Measurements from ENCODE around the gene LRRC57.

GRCh38 chr15:42578984-42579537 lies 30.5 kb upstream of the LRRC57 start:
- TF ChIP-seq POLR2A (IDR thresholded peaks at IDR 0.05), result no peak
- TF ChIP-seq CTCF (IDR thresholded peaks at IDR 0.05), result no peak
